Stomach (tissue), 9 donors: Measurements from ENCODE around the gene IFRD2. TPM values are rescaled to one million over a fixed set of nuclear protein-coding genes. Genes with fewer than 3 reads are reported as not detected.
"Not testable (repeated sequence)": the region's sequence is repeated elsewhere in the genome, so short reads cannot be mapped to it uniquely, and the experiment has no call there.

Experiments
- DNase-seq, 2 donors: peaks; one replicate each; pipeline versions ENCODE4 v3.0.0 to v3.0.0-alpha.2; 2013 to 2019
- H3K27ac ChIP-seq, 5 donors: fragments of 200-600 bp in 4 of 5; sonication (generic) in 4 of 5; one replicate each; pipeline ENCODE4 v1.5.1; 2013 to 2019; ENCODE audit warnings: mild to moderate bottlenecking in 1 of 5, moderate library complexity in 1 of 5
- H3K27me3 ChIP-seq, 3 donors: fragments of 200-600 bp; sonication (generic); one replicate each; pipeline ENCODE4 v1.5.1; 2017 to 2019; ENCODE audit warnings: mixed run types in 1 of 3
- H3K36me3 ChIP-seq, 4 donors: fragments of 200-600 bp; sonication (generic); 1 replicate in 3 of 4; 2 replicates in 1 of 4; pipeline ENCODE4 v1.5.1; 2016 to 2019
- H3K4me1 ChIP-seq, 4 donors: fragments of 200-600 bp; sonication (generic); one replicate each; pipeline ENCODE4 v1.5.1; 2016 to 2019
- H3K4me3 ChIP-seq, 4 donors: fragments of 200-600 bp; sonication (generic) in 3 of 4; one replicate each; pipeline ENCODE4 v1.5.1; 2016 to 2019; ENCODE audit warnings: mild to moderate bottlenecking in 1 of 4
- H3K9me3 ChIP-seq, 4 donors: fragments of 200-600 bp; sonication (generic); one replicate each; pipeline ENCODE4 v1.5.1; 2016 to 2019
- EP300 ChIP-seq: sonication (generic); formaldehyde crosslinking; IDR thresholded peaks from one replicate; pipeline ENCODE4 v1.6.1; 2017; ENCODE audit warnings: antibody characterized with exemption
- POLR2A ChIP-seq, 4 donors: fragments of 450-650 bp; IDR thresholded peaks; one replicate each; pipeline ENCODE4 v1.6.1; 2016; ENCODE audit warnings: antibody characterized with exemption in 4 of 4, control low read depth in 2 of 4, mild to moderate bottlenecking in 1 of 4, moderate library complexity in 1 of 4
- POLR2AphosphoS5 ChIP-seq, 3 donors: sonication (generic); formaldehyde crosslinking; IDR thresholded peaks; one replicate each; pipeline ENCODE4 v1.6.1; 2016; ENCODE audit warnings: antibody characterized with exemption in 3 of 3
- WGBS, 5 donors: extraction: QIAGEN DNeasy Blood & Tissue Kit in 3 of 5; methylation state at CpG; one replicate each; pipeline versions ENCODE4 v1.1.5 to v1.1.7; 2013 to 2018; 5-methylcytosine and 5-hydroxymethylcytosine counted together
- intact Hi-C: fragments of 100-400 bp; cut with DNase I; formaldehyde crosslinking; loops from one replicate; pipeline ENCODE4 v1.15.1; 2023; ENCODE audit warnings: low total_unique reads
- polyA plus RNA-seq, 3 donors: library from polyadenylated mRNA; stranded (reverse); fragments of 200-250 nt; gene quantifications; one replicate each; pipeline ENCODE4 v1.2.3, GENCODE V29; 2013
- total RNA-seq, 5 donors: library from RNA; depleted of rRNA; stranded (reverse); fragments of >200 nt; gene quantifications; one replicate each; pipeline versions ENCODE4 v1.1.0 to v1.2.3, GENCODE V29; 2014 to 2016
- TF ChIP-seq, protein P1 (sequence below), 7 experiments: fragments of 450-650 bp in 4 of 7; fragments of 200-600 bp in 3 of 7; sonication (generic) in 3 of 7; IDR thresholded peaks; one replicate each; pipeline ENCODE4 v1.5.1; 2016 to 2019; ENCODE audit warnings: antibody characterized with exemption in 7 of 7, control low read depth in 2 of 7, mild to moderate bottlenecking in 1 of 7
- donor health status: healthy with polysubstance abuse.
- donor health status: Bipolar disorder and iron deficiency.
- donor health status: healthy.

IFRD2 gene
- total and polyA plus RNA-seq, 8 donors = 69.9 to 254 (median 113) TPM

DNA sequence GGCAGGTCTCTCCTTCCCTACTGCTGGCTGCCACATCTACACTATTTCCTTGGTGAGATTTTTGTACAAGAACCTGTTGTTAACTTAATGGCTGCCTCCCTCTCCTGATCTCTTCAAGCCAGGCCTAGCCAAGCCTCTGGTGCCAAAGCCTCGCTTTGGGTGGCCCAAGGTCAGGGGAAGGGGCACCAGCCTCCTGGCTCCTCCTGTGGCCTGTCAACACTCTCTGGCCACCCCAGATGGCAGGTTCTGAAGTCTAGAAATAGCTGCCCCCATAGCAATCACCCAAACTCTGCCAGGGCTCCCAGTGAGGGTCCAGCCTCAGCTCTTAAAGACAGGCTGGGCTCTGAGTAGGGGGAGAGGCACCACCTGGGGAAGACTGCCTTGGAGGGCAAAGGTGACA is 5.0 kb downstream of the IFRD2 start:
- H3K27me3 ChIP-seq = no peaks in the 10 kb centered on the region
- peaks cover 22 to 33% (median 31%) of the 10 kb centered on the region in 4 donors for H3K4me1 ChIP-seq
- no peak for DNase-seq
- WGBS, 5 donors = 60 to 86% (median 77%) methylated on average over 1 of the region's 1 CpG
- TF ChIP-seq EP300 (no peak), POLR2A (IDR thresholded peaks at IDR 0.05) (no peak), POLR2AphosphoS5 (IDR thresholded peaks at IDR 0.05) (no peak)
- TF ChIP-seq, protein P1, sequence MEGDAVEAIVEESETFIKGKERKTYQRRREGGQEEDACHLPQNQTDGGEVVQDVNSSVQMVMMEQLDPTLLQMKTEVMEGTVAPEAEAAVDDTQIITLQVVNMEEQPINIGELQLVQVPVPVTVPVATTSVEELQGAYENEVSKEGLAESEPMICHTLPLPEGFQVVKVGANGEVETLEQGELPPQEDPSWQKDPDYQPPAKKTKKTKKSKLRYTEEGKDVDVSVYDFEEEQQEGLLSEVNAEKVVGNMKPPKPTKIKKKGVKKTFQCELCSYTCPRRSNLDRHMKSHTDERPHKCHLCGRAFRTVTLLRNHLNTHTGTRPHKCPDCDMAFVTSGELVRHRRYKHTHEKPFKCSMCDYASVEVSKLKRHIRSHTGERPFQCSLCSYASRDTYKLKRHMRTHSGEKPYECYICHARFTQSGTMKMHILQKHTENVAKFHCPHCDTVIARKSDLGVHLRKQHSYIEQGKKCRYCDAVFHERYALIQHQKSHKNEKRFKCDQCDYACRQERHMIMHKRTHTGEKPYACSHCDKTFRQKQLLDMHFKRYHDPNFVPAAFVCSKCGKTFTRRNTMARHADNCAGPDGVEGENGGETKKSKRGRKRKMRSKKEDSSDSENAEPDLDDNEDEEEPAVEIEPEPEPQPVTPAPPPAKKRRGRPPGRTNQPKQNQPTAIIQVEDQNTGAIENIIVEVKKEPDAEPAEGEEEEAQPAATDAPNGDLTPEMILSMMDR (IDR thresholded peaks at IDR 0.05) = no peak
- no peak overlapping the region for H3K27ac ChIP-seq
- H3K9me3 ChIP-seq = no peaks in the 10 kb centered on the region
- H3K36me3 ChIP-seq = peaks cover 34 to 45% (median 44%) of the 10 kb centered on the region in 4 donors
- intact Hi-C loops = no loop called here
- no peak overlapping the region for H3K4me3 ChIP-seq

DNA sequence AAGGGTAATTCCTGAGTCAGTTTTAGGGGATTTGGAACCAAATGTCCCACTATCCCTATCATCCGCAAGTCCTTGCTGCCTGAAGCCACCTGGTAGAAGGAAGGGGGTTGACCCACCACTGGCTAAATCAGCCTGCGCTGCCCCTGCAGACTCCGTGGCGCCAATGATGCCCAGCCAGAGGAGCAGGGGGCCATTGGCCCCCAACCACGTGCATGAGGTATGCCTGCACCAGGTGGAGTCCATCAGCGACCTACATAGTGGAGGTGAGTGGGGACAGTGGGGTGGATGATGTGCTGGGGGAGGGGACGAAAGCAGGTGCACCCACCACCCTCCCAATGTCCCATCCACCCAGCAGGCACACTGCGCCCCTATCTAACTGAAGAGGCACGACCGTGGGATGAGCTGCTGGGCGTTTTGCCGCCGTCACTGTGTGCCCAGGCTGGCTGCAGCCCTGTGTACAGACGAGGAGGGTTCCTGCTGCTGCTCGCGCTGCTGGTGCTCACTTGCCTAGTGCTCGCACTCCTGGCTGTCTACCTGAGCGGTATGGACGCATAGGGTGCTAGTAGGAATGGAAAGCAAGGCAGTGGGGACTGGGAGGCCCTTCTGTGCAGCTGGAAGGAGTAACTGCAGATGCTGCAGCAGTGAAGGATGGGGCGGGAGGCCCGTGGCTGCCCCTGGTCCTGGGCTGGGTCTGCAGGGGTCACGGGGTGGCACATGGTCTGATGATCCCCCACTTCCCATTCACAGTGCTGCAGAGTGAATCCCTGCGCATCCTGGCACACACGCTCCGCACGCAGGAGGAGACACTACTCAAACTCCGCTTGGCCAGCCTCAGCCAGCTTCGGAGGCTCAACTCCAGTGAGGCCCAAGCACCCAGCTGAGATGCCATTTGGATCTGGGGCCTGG is 5.7 kb downstream of the IFRD2 start:
- H3K36me3 ChIP-seq = peaks cover 34 to 45% (median 44%) of the 10 kb centered on the region in 4 donors
- intact Hi-C loops = no loop called here
- TF ChIP-seq EP300 (no peak), POLR2A (IDR thresholded peaks at IDR 0.05) (no peak), POLR2AphosphoS5 (IDR thresholded peaks at IDR 0.05) (no peak)

DNA sequence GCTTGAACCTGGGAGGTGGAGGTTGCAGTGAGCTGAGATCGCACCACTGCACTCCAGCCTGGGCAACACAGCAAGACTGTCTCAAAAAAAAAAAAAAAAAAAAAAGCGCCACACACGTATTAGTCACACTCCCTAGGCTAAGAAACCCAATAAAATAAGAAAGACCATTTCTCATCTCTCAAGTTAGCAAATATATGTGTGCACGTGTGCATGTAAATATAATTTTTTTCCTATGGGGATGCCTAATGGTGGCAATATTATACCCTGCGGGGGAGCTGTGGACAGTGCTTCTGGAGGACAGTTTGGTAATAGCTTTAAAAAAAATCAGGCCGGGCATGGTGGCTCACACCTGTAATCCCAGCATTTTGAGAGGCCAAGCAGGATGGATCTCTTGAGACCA is 8.1 kb downstream of the IFRD2 start:
- H3K4me1 ChIP-seq, H3K27me3 ChIP-seq, intact Hi-C loops, H3K4me3 ChIP-seq, DNase-seq, H3K27ac ChIP-seq, H3K9me3 ChIP-seq: not testable (repeated sequence)
- WGBS, 5 donors = 81 to 87% (median 86%) methylated on average over 6 of the region's 6 CpGs
- H3K36me3 ChIP-seq = peaks cover 20 to 32% (median 30%) of the 10 kb centered on the region in 4 donors

More for the DNA sequence above, 5.7 kb downstream of the IFRD2 start:
- 78 to 90% (median 83%) methylated on average over 26 to 28 of the region's 28 CpGs for WGBS, 5 donors
- Histone ChIP-seq H3K9me3 (no peaks in the 10 kb centered on the region), H3K4me3 (no peak overlapping the region), H3K27ac (no peak overlapping the region), H3K4me1 (peaks cover 22 to 28% (median 26%) of the 10 kb centered on the region in 4 donors), H3K27me3 (no peaks in the 10 kb centered on the region)
- DNase-seq = no peak

DNA sequence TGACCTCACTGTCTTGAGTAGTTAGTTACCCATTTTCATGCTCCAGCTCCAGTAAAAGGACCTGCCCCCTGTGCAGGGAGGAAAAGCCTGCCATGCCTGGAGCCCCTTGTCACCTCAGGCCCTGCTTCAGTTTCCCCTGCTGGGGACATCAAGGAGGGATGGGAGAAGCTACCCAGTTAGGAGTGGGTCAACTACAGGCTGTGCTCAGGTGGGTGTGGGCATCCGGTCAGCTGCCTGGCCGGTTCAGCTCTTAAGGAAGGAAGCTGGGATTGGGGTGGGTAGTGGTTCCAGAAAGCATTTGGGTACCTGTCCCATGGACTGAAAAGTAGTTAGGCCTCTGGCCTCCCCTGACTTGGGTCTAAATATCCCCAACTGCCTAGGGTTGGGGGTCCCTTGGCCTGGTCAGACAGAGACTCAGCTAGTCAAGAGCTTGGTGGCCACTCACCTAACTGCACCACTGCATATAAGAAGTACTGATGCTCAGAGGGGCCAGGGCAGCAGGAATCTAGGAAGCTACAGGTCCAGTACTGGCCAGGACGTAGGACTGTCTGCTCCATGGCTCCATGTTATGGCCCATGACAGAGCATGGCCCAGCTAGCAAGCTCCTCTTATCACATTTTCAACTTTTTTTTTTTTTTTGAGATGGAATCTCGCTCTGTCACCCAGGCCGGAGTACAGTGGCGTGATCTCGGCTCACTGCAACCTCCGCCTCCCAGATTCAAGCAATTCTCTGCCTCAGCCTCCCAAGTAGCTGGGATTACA is 12.8 kb downstream of the IFRD2 start:
- no peaks in the 10 kb centered on the region for H3K9me3 ChIP-seq
- 85 to 96% (median 91%) methylated on average over 6 to 8 of the region's 8 CpGs for WGBS, 5 donors
- peaks cover 0 to 27% (median 18%) of the 10 kb centered on the region in 3 donors for H3K27me3 ChIP-seq
- no peak for DNase-seq
- TF ChIP-seq POLR2A (IDR thresholded peaks at IDR 0.05) (no peak), EP300 (no peak), POLR2AphosphoS5 (IDR thresholded peaks at IDR 0.05) (no peak)
- TF ChIP-seq, protein P1 (IDR thresholded peaks at IDR 0.05) = no peak
- H3K4me1 ChIP-seq = peaks cover 8 to 27% (median 17%) of the 10 kb centered on the region in 4 donors
- intact Hi-C loops = loop anchor here (10.0 kb wide), 1 partner anchor 55 kb away; no protein-coding TSS in a partner anchor
- H3K36me3 ChIP-seq = peaks cover 8 to 41% (median 19%) of the 10 kb centered on the region in 4 donors
- peak overlapping the region in 2 of 5 donors; percentile 22 to 27 for H3K27ac ChIP-seq
- no peak overlapping the region for H3K4me3 ChIP-seq

DNA sequence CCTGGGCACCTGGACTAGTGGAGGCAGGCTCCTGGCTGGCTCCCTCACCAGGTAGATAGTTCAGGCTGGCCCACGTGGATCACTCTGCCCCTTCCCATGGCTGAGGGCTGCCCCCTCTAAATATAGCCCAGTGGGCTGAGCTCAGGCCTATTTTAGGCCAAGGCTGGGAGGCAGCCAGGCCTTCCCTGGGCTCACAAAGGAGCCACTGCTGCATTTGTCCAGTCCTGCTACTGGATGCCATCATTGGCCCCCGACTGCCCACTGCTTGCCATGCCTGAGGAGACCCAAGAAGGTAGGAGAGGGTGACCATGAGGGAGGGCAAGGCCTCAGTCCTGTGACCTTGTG is 13.4 kb downstream of the IFRD2 start, which contains the start of gene LSMEM2:
TSS of gene LSMEM2 (plus strand) at position 208 of the 345 bp plus-strand sequence. CDS start at position 235, 27 bp downstream.
- Histone ChIP-seq H3K36me3 (peaks cover 8 to 46% (median 19%) of the 10 kb centered on the region in 4 donors), H3K27me3 (peaks cover 0 to 33% (median 21%) of the 10 kb centered on the region in 3 donors), H3K27ac (peak within 1 kb of the TSS in 2 of 5 donors; percentile 22 to 27), H3K4me3 (no peak within 1 kb of the TSS), H3K4me1 (peaks cover 13 to 33% (median 23%) of the 10 kb centered on the region in 4 donors), H3K9me3 (no peaks in the 10 kb centered on the region)
- no peak for DNase-seq
- TF ChIP-seq POLR2A (IDR thresholded peaks at IDR 0.05) = no peak
- WGBS, 5 donors = 14 to 54% (median 51%) methylated on average over 1 to 2 of the region's 2 CpGs
- intact Hi-C loops = loop anchor here (10.0 kb wide), 1 partner anchor 54 kb away; no protein-coding TSS in a partner anchor
